Measurements from ENCODE around the gene SUCLG2.

- TF ChIP-seq TCF4 (CRISPR knock-in tag; IDR thresholded peaks at IDR 0.05; ENCODE audit: borderline replicate concordance) = no peak
- TF ChIP-seq ZNF70 (CRISPR knock-in tag; IDR thresholded peaks at IDR 0.05) = no peak
- TF ChIP-seq PATZ1 (CRISPR knock-in tag; IDR thresholded peaks at IDR 0.05; ENCODE audit: borderline replicate concordance) = no peak
- no peak for TF ChIP-seq TOX (CRISPR knock-in tag; IDR thresholded peaks at IDR 0.05; ENCODE audit: borderline replicate concordance)
- TF ChIP-seq ZNF8 (CRISPR knock-in tag; IDR thresholded peaks at IDR 0.05) = no peak
- TF ChIP-seq GLIS3 (CRISPR knock-in tag; IDR thresholded peaks at IDR 0.05) = no peak
- no peak for TF ChIP-seq CREB5 (CRISPR knock-in tag; IDR thresholded peaks at IDR 0.05; ENCODE audit: low read depth)
- no peak for TF ChIP-seq ZFP30 (CRISPR knock-in tag; IDR thresholded peaks at IDR 0.05)
- no peak for TF ChIP-seq ZFP3 (CRISPR knock-in tag; IDR thresholded peaks at IDR 0.05)
Observed at GRCh38 chr3:67641451-67641850, 13.0 kb downstream of the SUCLG2 start.

Data from SK-N-SH treated with all-trans-retinoic acid at 6 μM for 48 hours (cell line).